H7 (cell line): ENCODE measurements around the gene ANKHD1. TPM values are rescaled to one million over a fixed set of nuclear protein-coding genes. Genes with fewer than 3 reads are reported as not detected.
"Not testable (repeated sequence)": the region's sequence is repeated elsewhere in the genome, so short reads cannot be mapped to it uniquely, and the experiment has no call there.

Experiments
- DNase-seq: peaks from one replicate; pipeline ENCODE4 v3.0.0; 2012
- H3K27me3 ChIP-seq: 2 replicates; pipeline ENCODE4 v1.6.0; 2011; ENCODE audit warnings: mild to moderate bottlenecking, low read length; ENCODE audit not compliant: control insufficient read depth, insufficient read depth
- H3K36me3 ChIP-seq: replicated peaks from 2 replicates; pipeline ENCODE4 v1.5.1; 2011; ENCODE audit warnings: low read length; ENCODE audit not compliant: control insufficient read depth, insufficient read depth
- H3K4me3 ChIP-seq: 2 replicates; pipeline ENCODE4 v1.5.1; 2011; ENCODE audit warnings: low read depth, mild to moderate bottlenecking, control low read depth, low read length, moderate library complexity; ENCODE audit not compliant: insufficient read depth
- total RNA-seq: library from RNA; depleted of rRNA; stranded (reverse); fragments of >200 nt; shearing (Covaris generic); gene quantifications from 2 replicates; pipeline ENCODE4 v1.2.3, GENCODE V29; 2014

ANKHD1 gene
- total RNA-seq, 1 experiment from 2014 or later, result 49.2 TPM

- H3K4me3 ChIP-seq, H3K36me3 ChIP-seq, H3K27me3 ChIP-seq, DNase-seq: not testable (repeated sequence)
These were observed 26.1 kb downstream of the ANKHD1 start for GRCh38 chr5:140427726-140428125.

GRCh38 chr5:140429724-140430123 lies 28.1 kb downstream of the ANKHD1 start:
- DNase-seq, result no peak
- Histone ChIP-seq H3K36me3 (no peaks in the 10 kb centered on the region), H3K27me3 (no peaks in the 10 kb centered on the region), H3K4me3 (no peak overlapping the region)

GRCh38 chr5:140432212-140432611 lies 30.6 kb downstream of the ANKHD1 start:
- DNase-seq, result no peak
- Histone ChIP-seq H3K36me3 (no peaks in the 10 kb centered on the region; the same call in 1 of the 2 replicates), H3K4me3 (no peak overlapping the region), H3K27me3 (no peaks in the 10 kb centered on the region)

- no peak for DNase-seq
- Histone ChIP-seq H3K36me3 (no peaks in the 10 kb centered on the region; the same call in 1 of the 2 replicates), H3K27me3 (no peaks in the 10 kb centered on the region)
These were observed 31.3 kb downstream of the ANKHD1 start for GRCh38 chr5:140432916-140433315.

GRCh38 chr5:140457368-140457767 lies 55.7 kb downstream of the ANKHD1 start:
- not testable (repeated sequence) for DNase-seq, H3K4me3 ChIP-seq, H3K27me3 ChIP-seq, H3K36me3 ChIP-seq

More at GRCh38 chr5:140432916-140433315, 31.3 kb downstream of the ANKHD1 start:
- H3K4me3 ChIP-seq, result no peak overlapping the region

- H3K27me3 ChIP-seq, result no peaks in the 10 kb centered on the region
- H3K4me3 ChIP-seq, result no peak overlapping the region
- H3K36me3 ChIP-seq, result peaks cover 2% of the 10 kb centered on the region; the same call in 1 of the 2 replicates
- DNase-seq, result no peak
These were observed 65.5 kb downstream of the ANKHD1 start for GRCh38 chr5:140466981-140467742.

- Histone ChIP-seq H3K36me3 (peaks cover 2% of the 10 kb centered on the region; the same call in 1 of the 2 replicates), H3K27me3 (no peaks in the 10 kb centered on the region), H3K4me3 (no peak overlapping the region)
- DNase-seq, result no peak
These were observed 66.6 kb downstream of the ANKHD1 start for GRCh38 chr5:140468188-140468587.

GRCh38 chr5:140469259-140469658 lies 67.6 kb downstream of the ANKHD1 start:
- peaks cover 2% of the 10 kb centered on the region; the same call in 1 of the 2 replicates for H3K36me3 ChIP-seq
- H3K4me3 ChIP-seq, result no peak overlapping the region
- no peak for DNase-seq
- no peaks in the 10 kb centered on the region for H3K27me3 ChIP-seq

GRCh38 chr5:140480310-140481014 lies 78.8 kb downstream of the ANKHD1 start:
- Histone ChIP-seq H3K4me3 (no peak overlapping the region), H3K36me3 (peaks cover 3% of the 10 kb centered on the region), H3K27me3 (no peaks in the 10 kb centered on the region)
- DNase-seq, result no peak

GRCh38 chr5:140481758-140482157 lies 80.1 kb downstream of the ANKHD1 start:
- DNase-seq, result no peak
- Histone ChIP-seq H3K4me3 (no peak overlapping the region), H3K36me3 (peaks cover 3% of the 10 kb centered on the region), H3K27me3 (no peaks in the 10 kb centered on the region)

- H3K4me3 ChIP-seq, result no peak overlapping the region
- peaks cover 3% of the 10 kb centered on the region for H3K36me3 ChIP-seq
- no peaks in the 10 kb centered on the region for H3K27me3 ChIP-seq
- DNase-seq, result no peak
These were observed 81.4 kb downstream of the ANKHD1 start for GRCh38 chr5:140483055-140483454.

- H3K4me3 ChIP-seq, DNase-seq, H3K27me3 ChIP-seq, H3K36me3 ChIP-seq: not testable (repeated sequence)
These were observed 86.5 kb downstream of the ANKHD1 start for GRCh38 chr5:140488141-140488540.

GRCh38 chr5:140488914-140489313 lies 87.3 kb downstream of the ANKHD1 start:
- DNase-seq, result no peak
- Histone ChIP-seq H3K36me3 (peaks cover 3% of the 10 kb centered on the region), H3K27me3 (no peaks in the 10 kb centered on the region), H3K4me3 (no peak overlapping the region)

- H3K27me3 ChIP-seq, result no peaks in the 10 kb centered on the region
- no peak for DNase-seq
- peaks cover 6% of the 10 kb centered on the region for H3K36me3 ChIP-seq
These were observed 96.3 kb downstream of the ANKHD1 start for GRCh38 chr5:140497897-140498296.

GRCh38 chr5:140498591-140498990 lies 97.0 kb downstream of the ANKHD1 start:
- Histone ChIP-seq H3K36me3 (peaks cover 6% of the 10 kb centered on the region), H3K27me3 (no peaks in the 10 kb centered on the region), H3K4me3 (no peak overlapping the region)
- no peak for DNase-seq

More at GRCh38 chr5:140497897-140498296, 96.3 kb downstream of the ANKHD1 start:
- H3K4me3 ChIP-seq, result no peak overlapping the region
